Ascending aorta (tissue), 2 donors: Measurements from ENCODE around the gene DBN1. TPM values are rescaled to one million over a fixed set of nuclear protein-coding genes. Genes with fewer than 3 reads are reported as not detected.

Experiments used
- DNase-seq, 2 donors: peaks; one replicate each; pipeline ENCODE4 v3.0.0-alpha.2; 2019; ENCODE audit warnings: low spot score in 2 of 2
- H3K27ac ChIP-seq, 2 donors: fragments of 200-600 bp; sonication (generic); one replicate each; pipeline ENCODE4 v1.5.1; 2016 to 2017; ENCODE audit warnings: mild to moderate bottlenecking in 1 of 2
- H3K27me3 ChIP-seq: fragments of 200-600 bp; sonication (generic); one replicate; pipeline ENCODE4 v1.5.1; 2017
- H3K36me3 ChIP-seq, 2 donors: fragments of 200-600 bp; sonication (generic); one replicate each; pipeline ENCODE4 v1.5.1; 2016
- H3K4me1 ChIP-seq, 2 donors: fragments of 200-600 bp; sonication (generic); one replicate each; pipeline ENCODE4 v1.5.1; 2016 to 2017; ENCODE audit warnings: mild to moderate bottlenecking in 1 of 2
- H3K4me3 ChIP-seq, 2 donors: fragments of 200-600 bp; sonication (generic); one replicate each; pipeline ENCODE4 v1.5.1; 2016 to 2017; ENCODE audit warnings: mild to moderate bottlenecking in 1 of 2
- H3K9me3 ChIP-seq, 2 donors: fragments of 200-600 bp; sonication (generic); one replicate each; pipeline ENCODE4 v1.5.1; 2016
- CTCF ChIP-seq, 3 experiments: fragments of 200-600 bp in 2 of 3; fragments of 450-650 bp in 1 of 3; sonication (generic) in 2 of 3; IDR thresholded peaks; one replicate each; pipeline ENCODE4 v1.5.1; 2016 to 2019; ENCODE audit warnings: antibody characterized with exemption in 3 of 3, mild to moderate bottlenecking in 1 of 3, moderate library complexity in 1 of 3
- intact Hi-C: fragments of 100-400 bp; cut with DNase I; formaldehyde crosslinking; loops from one replicate; pipeline ENCODE4 v1.15.1; 2023
- total RNA-seq: library from RNA; depleted of rRNA; stranded (reverse); fragments of >200 nt; gene quantifications from one replicate; pipeline ENCODE4 v1.1.0, GENCODE V29; 2016

Gene DBN1
- total RNA-seq, 1 donor from 2014 or later: 151 TPM

- H3K4me3 ChIP-seq: no peak overlapping the region
- H3K27ac ChIP-seq: peak overlapping the region; percentile 91
- peaks cover 28 to 79% of the 10 kb centered on the region in 2 donors for H3K4me1 ChIP-seq
- peak; percentile 56 to 95 for DNase-seq
- H3K27me3 ChIP-seq: no peaks in the 10 kb centered on the region
- H3K36me3 ChIP-seq: peaks cover under 1 to 8% of the 10 kb centered on the region in 2 donors
- no peak for TF ChIP-seq CTCF (IDR thresholded peaks at IDR 0.05)
- H3K9me3 ChIP-seq: no peaks in the 10 kb centered on the region
- intact Hi-C loops: no loop called here
Observed at GRCh38 chr5:177476531-177477233, 3.2 kb upstream of the DBN1 start.

GRCh38 chr5:177475563-177476427, 2.4 kb upstream of the DBN1 start:
- H3K27ac ChIP-seq: peak overlapping the region; percentile 91

GRCh38 chr5:177474846-177475562, 1.6 kb upstream of the DBN1 start:
- peak overlapping the region; percentile 91 for H3K27ac ChIP-seq
- H3K27me3 ChIP-seq: no peaks in the 10 kb centered on the region
- no peak overlapping the region for H3K4me3 ChIP-seq
- intact Hi-C loops: no loop called here
- no peaks in the 10 kb centered on the region for H3K36me3 ChIP-seq
- peaks cover 32 to 80% of the 10 kb centered on the region in 2 donors for H3K4me1 ChIP-seq
- no peak for DNase-seq
- TF ChIP-seq CTCF (IDR thresholded peaks at IDR 0.05): no peak
- H3K9me3 ChIP-seq: no peaks in the 10 kb centered on the region

More at GRCh38 chr5:177475563-177476427, 2.4 kb upstream of the DBN1 start:
- no peak for DNase-seq
- Histone ChIP-seq H3K36me3 (no peaks in the 10 kb centered on the region), H3K9me3 (no peaks in the 10 kb centered on the region), H3K4me1 (peaks cover 27 to 79% of the 10 kb centered on the region in 2 donors), H3K4me3 (no peak overlapping the region), H3K27me3 (no peaks in the 10 kb centered on the region)
- intact Hi-C loops: no loop called here
- TF ChIP-seq CTCF (IDR thresholded peaks at IDR 0.05): no peak

GRCh38 chr5:177474002-177474476, 605 bp upstream of the DBN1 start:
- Histone ChIP-seq H3K27ac (peak overlapping the region; percentile 91), H3K4me1 (peaks cover 30 to 78% of the 10 kb centered on the region in 2 donors), H3K4me3 (peak overlapping the region in 1 of 2 donors; percentile 91), H3K36me3 (no peaks in the 10 kb centered on the region), H3K27me3 (no peaks in the 10 kb centered on the region), H3K9me3 (no peaks in the 10 kb centered on the region)
- TF ChIP-seq CTCF (IDR thresholded peaks at IDR 0.05): no peak
- no peak for DNase-seq
- intact Hi-C loops: no loop called here
